ENCODE measurements around the gene ZNF484. TPM values are rescaled to one million over a fixed set of nuclear protein-coding genes. Genes with fewer than 3 reads are reported as not detected.
"Not testable (repeated sequence)": the region's sequence is repeated elsewhere in the genome, so short reads cannot be mapped to it uniquely, and the experiment has no call there.

ZNF484 gene
- 8.3 and 9.9 TPM in 2 replicates for total RNA-seq (2014; rRNA removed; shearing (Covaris generic))
- 2.3 and 2.4 TPM in 2 replicates for polyA plus RNA-seq (2015; cell fraction: cytosol; rRNA removed)
- 4.4 and 5.8 TPM in 2 replicates for polyA plus RNA-seq (2015; cell fraction: nucleus; rRNA removed)

DNA sequence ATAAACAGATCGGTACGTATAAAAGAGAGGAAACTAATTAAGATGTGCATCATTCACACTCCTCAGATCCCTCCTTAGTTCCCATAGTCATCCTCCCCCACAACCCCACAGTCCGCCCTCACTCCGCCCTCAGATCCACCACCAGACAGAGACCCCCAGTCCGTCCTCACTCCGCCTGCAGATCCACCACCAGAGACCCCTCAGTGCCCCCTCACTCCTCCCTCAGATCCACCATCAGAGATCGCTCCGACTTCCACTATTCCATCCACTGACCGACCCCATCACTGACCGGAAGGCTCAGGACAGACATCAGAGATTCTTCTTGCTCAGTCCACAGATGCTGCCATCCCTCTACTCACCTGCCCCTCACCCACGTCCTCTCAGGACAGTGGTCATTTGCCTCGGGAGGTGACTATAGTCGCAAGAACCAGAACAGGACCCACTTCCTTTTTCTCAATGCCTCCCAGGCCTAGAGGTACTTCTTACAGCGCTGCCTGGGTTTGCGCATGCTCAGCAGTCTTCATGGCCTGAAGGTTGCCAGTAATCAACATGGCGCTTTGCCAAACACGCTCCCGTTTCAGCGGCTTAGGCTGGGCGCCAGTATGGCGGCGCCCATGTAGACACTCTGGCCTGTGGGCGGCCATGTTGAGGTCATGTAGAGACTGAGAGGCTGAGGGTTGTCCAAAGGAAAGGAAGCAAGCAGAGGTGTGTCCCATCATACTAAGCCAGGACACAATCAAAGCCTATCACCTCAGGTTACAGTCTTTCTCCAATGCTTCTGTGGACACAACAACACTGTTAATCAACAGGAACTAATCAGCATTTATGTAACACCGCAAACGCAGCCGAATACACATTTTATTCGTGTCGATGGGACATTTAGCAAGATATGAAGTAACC lies at the start of gene ZNF484:
TSS of gene ZNF484 (minus strand) at position 508 of the 900 bp plus-strand sequence. CDS start 3,009 bp downstream, outside the sequence.
- in situ Hi-C loops (cut with HindIII; ENCODE audit: low pct_unique_long_range_greater_than_20kb, low sequenced_read_pairs): no loop called here
- DNase-seq (ENCODE audit: low read depth, low spot score): peak; percentile 98

DNA sequence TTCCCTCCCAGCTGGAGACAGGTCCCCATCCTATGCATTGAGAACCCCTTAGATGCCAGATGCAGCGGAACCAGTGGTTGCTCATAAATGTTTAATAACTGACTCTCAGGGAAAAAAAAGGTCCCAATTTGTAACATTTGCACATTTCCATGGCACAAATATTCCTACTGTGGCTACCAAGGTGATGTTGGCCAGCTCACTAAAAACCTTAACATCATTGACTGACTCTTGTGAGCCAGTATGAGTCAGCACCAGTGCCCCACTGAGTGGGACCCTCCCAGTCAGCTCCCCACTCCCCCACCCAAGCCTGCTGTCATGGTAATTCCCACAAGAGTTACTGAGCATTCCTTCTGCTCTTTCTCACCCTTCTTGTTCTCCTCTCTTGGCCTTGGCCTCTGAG lies 42.6 kb upstream of the ZNF484 start:
- in situ Hi-C loops (cut with HindIII; ENCODE audit: low pct_unique_long_range_greater_than_20kb, low sequenced_read_pairs): no loop called here
- DNase-seq (ENCODE audit: low read depth, low spot score): no peak

DNA sequence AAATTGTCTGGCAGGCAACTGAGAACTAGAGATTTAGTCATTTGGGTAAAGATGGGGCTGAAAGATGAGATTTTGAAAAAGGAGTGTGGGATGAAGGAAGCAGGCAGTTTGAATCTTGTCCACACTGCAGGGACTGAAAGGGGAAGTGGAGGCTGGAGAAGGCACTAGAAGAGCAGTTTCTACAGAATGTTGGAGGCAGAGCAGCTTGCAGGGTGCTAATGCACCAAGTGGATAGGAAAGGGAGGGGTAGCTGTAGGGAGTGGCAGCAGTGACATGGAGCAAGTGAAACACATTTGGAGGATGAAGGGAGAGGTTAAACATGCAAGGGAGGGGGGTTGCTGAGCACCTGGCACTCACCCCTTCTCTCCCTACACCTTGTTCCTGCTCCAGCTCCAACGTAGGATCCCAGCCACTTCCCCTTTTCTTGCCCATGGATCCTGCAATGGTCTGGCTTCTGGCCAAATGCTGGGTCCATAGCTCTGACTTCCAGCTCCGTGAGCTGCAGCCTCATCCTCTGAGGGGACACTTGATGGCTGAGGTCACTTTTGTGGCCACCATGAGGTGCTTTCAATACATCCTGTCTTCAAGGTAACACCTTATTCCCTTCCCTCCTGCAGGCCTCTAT lies 39.5 kb upstream of the ZNF484 start:
- no peak for DNase-seq (ENCODE audit: low read depth, low spot score)
- in situ Hi-C loops (cut with HindIII; ENCODE audit: low pct_unique_long_range_greater_than_20kb, low sequenced_read_pairs): no loop called here

DNA sequence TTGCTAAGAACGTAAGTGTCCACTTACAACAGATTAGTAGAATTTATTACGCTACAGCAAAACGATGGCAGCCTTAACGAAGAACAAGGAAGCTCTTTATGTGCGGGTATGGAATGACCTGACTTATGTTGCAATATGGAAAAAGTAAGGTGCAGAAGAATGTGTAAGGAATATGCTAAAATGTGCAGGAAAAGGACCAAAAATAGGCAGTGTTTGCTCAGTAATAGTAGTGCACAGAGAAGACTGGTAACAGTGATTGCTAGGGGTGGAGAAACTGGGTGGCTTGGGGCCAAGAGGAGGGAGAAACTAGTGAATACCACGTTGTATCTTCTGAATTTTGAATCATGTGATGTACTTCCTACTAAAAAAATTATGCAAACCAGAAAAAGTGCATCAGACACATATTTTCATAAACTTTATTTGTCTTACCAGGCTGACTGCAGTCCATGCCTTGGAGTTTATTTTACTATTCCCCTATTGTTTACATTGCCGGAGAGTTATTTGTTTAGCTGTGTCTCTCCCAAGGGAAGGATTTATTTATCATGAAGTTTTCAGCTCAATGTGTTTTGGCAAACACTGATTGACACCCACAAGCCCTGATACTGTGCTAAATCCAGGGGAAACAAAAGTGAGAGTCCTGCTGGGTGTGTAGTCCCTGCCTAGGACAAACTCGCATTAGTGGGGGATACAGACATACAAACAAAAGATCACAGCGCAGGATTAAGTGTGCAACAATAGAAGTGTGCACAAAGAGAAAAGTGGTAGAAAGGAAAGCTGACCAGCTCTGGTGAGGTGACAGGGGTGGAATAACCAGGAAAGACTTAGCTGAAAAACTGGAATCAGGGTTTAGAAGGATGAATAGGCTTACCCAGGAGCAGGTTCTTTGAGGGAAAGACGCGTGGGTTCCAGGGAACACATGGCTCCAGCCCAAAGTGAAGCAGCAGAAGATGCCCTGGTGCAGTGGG lies 34.0 kb upstream of the ZNF484 start:
- peak; percentile 68 for DNase-seq (ENCODE audit: low read depth, low spot score)
- in situ Hi-C loops (cut with HindIII; ENCODE audit: low pct_unique_long_range_greater_than_20kb, low sequenced_read_pairs): no loop called here

DNA sequence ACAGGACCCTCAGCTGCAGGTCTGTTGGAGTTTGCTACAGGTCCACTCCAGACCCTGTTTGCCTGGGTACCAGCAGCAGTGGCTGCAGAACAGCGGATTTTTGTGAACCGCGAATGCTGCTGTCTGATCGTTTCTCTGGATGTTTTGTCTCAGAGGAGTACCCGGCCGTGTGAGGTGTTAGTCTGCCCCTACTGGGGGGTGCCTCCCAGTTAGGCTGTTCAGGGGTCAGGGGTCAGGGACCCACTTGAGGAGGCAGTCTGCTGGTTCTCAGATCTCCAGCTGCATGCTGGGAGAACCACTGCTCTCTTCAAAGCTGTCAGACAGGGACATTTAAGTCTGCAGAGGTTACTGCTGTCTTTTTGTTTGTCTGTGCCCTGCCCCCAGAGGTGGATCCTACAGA lies 27.3 kb upstream of the ZNF484 start:
- DNase-seq (ENCODE audit: low read depth, low spot score); in situ Hi-C loops (cut with HindIII; ENCODE audit: low pct_unique_long_range_greater_than_20kb, low sequenced_read_pairs): not testable (repeated sequence)

DNA sequence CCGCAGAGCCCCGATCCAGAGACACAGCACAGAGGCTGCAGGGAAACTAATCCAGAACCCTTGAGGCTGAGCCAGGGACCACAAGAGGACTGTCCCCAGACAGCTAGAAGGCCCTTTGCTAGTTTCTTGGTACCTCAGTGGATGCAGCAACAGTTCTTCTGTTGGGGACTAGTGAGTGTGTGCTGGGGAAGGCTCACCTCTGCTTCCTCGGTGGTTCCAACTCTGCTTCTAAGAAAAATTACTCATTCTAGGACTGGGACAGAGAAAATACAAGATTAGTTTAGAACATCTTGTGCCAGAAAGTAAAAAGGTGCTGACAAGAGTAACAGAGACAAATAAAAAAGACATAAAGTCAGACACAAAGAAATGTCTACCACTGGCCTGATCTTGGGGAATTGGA lies 19.5 kb upstream of the ZNF484 start:
- in situ Hi-C loops (cut with HindIII; ENCODE audit: low pct_unique_long_range_greater_than_20kb, low sequenced_read_pairs): no loop called here

DNA sequence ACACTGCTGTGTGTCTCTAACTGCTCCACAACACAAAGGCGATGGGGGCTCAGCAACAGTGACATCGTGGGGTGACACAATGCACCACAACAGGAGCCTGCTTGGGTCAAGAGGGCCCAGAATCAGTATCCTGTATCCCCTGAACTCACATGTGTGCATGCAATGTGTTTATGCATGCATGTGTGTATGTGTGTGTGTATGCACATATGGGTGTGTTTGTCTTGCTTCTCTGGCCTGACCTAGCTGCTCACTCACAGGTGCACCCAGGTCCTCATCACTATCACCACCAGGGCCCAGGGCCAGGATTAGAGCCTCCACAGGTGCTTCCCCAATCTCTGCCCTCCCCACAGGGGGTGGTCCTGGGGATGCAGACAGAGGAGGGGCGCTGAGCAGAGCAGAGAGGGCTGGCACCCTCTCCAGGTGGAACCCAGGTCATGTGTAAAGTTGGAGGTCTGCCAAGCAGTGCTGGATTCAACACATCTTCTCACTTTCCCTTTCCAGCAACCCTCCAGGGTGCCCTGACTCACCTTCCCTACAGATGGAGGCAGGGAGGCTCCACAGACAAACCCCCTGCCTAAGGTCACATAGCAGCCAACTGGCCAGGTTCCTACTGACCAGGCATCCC lies 18.1 kb upstream of the ZNF484 start:
- no peak for DNase-seq (ENCODE audit: low read depth, low spot score)
- in situ Hi-C loops (cut with HindIII; ENCODE audit: low pct_unique_long_range_greater_than_20kb, low sequenced_read_pairs): no loop called here

More for the DNA sequence above, 19.5 kb upstream of the ZNF484 start:
- DNase-seq (ENCODE audit: low read depth, low spot score): no peak

DNA sequence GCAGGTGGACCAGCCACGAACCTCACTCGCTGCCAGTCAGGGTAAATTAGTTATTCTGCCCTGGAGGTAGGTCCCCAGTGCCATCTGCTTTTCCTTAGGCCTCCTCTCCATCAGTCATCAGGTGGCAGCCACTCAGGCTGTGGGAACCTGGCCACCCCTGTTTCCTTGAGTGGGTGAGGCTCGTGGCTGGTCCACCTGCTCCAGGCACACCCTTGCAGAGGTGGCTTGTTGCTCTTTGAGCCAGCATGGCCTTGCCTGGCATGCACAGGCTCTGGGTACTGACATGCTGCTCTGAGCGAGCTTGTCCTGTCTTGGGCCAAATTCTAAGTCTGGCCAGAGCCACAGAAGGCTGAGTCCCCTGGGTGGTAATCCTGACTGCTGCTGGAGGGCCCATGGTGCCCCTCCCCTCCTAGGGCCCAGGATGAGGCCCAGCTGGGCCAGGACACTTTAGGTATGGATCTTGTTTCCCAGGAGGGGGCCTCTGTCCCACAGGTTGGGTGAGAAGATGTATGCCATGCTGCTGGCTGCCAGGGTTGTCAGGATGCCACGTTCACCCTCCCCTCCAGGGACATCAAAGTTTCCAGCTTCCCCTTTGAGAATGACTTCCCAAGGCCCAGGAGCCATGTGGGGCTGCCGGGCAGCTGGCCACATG lies 17.0 kb upstream of the ZNF484 start:
- in situ Hi-C loops (cut with HindIII; ENCODE audit: low pct_unique_long_range_greater_than_20kb, low sequenced_read_pairs): no loop called here

DNA sequence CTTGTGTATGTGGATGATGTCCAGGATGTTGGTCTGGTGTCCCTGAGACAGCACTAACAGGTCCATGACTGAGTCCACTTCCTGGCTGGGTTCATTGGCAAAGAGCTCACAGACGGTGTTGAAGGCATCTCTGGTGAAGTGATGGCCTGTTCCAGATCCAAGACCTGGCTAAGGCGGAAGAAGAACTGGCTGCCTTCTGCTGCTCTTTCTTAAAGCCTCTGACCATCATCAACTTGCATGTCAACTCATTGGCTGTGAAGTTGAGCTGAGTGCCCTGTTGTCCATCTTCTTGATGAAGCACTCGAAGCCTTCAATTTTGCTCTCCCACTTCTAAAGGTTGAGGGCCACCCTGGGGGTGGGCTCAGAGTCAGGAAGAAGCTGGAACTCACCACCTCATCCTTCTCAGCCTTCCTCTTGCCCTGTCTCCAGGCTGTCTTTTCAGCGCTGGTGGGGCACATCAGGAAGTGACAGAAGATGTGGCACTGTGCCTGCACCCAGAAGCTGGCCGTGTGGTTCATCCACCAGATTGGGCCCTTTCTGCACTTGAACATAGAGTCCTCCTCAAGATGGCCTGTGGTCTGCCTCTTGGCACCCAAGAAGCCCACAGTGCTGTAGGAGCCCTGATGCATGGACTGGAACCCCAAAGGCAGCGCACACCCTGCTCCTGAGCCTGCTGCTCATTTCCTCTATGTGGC lies 16.2 kb upstream of the ZNF484 start:
- in situ Hi-C loops (cut with HindIII; ENCODE audit: low pct_unique_long_range_greater_than_20kb, low sequenced_read_pairs); DNase-seq (ENCODE audit: low read depth, low spot score): not testable (repeated sequence)

More for the DNA sequence above, 17.0 kb upstream of the ZNF484 start:
- no peak for DNase-seq (ENCODE audit: low read depth, low spot score)

DNA sequence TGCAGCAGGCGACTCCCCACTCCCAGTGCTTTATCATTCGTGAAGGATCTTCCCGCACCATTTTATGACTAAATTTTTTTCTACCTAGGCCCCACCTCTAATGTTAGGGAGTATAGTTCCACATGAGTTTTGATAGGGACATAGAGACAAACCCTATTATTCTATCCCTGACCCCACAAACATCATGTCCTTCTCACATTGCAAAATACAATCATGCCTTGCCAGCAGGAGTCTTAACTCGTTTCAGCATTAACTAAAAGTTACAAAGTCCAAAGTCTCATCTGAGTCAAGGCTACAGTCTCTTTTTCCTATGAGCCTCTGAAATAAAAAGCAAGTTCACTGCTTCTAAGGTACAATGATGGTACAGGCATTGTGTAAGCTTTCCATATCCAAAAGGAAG lies 14.4 kb upstream of the ZNF484 start:
- not testable (repeated sequence) for DNase-seq (ENCODE audit: low read depth, low spot score)

DNA sequence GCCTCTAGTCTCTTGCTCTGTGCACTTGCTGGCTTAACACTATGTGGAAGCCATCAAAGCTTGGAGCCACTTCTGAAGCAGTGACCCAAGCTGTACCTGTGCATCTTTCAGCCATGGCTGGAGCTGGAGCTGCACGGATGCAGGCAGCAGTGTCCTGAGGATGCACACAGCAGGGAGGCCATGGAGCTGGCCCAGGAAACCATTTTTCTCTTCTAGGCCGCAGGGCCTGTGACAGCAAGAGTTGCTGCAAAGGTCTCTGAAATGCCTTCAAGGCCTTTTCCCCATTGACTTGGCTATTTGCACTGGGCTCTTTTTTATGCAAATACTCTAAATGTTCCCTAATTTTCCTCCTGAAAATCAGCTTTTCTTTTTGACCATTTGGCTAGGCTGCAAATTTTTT lies 12.9 kb upstream of the ZNF484 start:
- in situ Hi-C loops (cut with HindIII; ENCODE audit: low pct_unique_long_range_greater_than_20kb, low sequenced_read_pairs): no loop called here

More for the DNA sequence above, 14.4 kb upstream of the ZNF484 start:
- in situ Hi-C loops (cut with HindIII; ENCODE audit: low pct_unique_long_range_greater_than_20kb, low sequenced_read_pairs): not testable (repeated sequence)

DNA sequence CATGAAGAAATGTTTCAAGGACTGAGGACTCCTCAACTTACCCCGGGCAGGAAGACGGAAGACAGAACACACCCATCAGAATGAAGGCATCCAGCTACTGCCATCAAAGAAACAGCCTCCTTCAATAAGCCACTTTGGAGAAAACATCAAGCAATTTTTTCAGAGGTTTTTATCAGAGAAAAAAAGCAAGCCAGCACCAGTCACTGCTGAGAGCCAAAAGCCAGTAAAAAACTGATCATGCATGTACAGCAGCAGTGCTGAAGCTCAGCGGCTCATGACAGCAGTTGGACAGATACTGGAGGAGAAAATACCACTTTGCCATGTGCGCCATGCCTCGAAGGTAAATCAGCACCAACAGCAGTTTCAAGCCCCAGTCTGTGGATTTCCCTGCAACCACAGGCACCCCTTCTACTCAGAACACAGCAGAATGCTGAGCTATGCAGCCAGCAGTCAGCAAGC lies 10.1 kb upstream of the ZNF484 start:
- DNase-seq (ENCODE audit: low read depth, low spot score): no peak
- in situ Hi-C loops (cut with HindIII; ENCODE audit: low pct_unique_long_range_greater_than_20kb, low sequenced_read_pairs): no loop called here

More for the DNA sequence above, 12.9 kb upstream of the ZNF484 start:
- no peak for DNase-seq (ENCODE audit: low read depth, low spot score)

DNA sequence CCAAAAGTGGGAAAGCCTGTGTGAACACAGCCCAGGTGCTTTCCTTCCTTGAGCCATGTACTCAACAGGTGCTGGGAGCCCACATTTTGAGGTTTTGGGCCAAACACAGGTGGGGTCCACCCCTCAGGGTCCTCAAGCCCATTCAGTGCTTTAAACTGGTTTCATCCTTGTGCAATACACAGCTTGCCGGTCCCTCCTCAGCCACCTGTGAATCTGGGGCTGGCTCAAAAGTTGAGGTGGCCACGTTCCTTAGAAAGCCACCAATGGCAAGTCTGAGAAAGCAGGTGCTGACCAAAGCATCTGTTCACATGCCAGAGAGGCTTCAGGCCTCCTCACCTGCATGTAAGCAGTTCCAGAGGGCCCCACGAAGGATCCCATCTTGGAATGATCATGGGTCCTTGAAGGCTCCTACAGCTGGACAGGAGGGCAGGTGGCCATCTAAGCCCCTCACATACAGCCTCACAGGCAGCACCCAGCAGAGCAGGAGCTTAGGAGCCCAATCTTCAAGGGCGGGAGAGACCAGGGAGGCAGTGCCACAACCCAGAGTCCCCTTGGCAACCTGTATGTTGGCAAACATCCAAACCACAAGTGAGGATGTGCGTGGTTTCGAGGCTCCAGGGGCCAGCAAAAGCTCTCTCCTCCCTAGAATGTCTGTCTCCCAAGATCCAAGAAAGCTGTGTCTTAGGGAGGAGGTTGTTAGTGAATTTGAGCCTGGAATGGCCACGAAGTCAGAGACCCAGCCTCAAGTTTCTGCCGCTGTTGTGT lies 9.2 kb upstream of the ZNF484 start:
- DNase-seq (ENCODE audit: low read depth, low spot score); in situ Hi-C loops (cut with HindIII; ENCODE audit: low pct_unique_long_range_greater_than_20kb, low sequenced_read_pairs): not testable (repeated sequence)

DNA sequence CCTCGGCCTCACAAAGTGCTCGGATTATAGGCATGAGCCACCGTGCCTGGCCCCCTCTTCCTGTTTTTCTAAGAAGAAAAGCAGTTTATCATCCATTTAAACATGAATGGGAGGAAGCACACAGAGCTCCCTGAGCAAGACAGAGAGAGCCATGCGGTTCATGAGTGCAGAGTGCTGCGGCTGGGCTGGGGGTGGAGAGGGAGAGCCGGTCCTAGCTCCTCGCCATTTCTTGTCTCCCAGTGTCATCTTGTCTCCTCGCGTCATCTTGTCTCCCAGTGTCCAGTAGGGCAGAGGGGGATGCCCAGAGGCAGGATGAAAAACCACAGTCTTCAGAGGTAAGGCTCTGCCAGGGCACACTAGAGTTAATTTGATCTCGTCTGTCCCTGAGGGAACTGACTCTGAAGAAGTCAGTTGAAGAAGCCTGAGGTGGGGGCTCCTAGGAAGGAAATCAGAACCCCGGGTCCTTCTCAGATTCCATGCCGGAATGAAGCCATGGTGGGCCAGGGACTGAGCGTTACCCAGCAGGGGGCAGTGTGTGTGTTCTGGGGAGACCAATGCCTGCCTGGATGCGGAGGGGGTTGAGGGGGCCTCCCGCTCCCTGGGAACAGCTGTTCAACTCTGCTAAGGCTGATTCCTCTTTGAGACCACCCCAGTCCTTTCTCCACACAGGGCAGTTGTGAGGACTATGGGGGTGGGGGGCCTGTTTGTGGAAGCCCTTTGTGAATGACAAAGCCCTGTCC lies 6.0 kb upstream of the ZNF484 start:
- DNase-seq (ENCODE audit: low read depth, low spot score); in situ Hi-C loops (cut with HindIII; ENCODE audit: low pct_unique_long_range_greater_than_20kb, low sequenced_read_pairs): not testable (repeated sequence)

DNA sequence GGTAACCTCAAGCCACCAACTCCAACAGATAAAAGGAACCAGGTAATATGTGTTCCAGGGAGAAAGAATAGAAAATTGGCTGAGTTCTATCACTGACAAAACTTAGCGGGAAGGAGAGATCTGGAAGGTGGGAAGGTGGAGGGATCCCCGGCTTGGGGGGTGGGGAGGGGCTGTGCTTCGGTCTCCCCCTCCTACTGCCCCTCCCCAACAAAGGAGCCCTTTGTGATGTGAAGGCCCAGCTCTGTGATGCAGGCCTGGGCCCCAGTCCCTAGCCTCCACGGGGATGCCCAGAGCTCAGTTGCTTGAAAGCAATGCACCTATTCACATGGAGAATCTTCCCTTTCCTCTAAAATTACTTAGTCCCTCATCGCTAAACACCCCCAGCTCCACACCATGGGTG lies 4.4 kb upstream of the ZNF484 start:
- in situ Hi-C loops (cut with HindIII; ENCODE audit: low pct_unique_long_range_greater_than_20kb, low sequenced_read_pairs): no loop called here
- no peak for DNase-seq (ENCODE audit: low read depth, low spot score)
